A549 treated with Mapracorat at 1 μM for 4 hours (cell line): ENCODE measurements around the gene UPK1B. TPM values are rescaled to one million over a fixed set of nuclear protein-coding genes. Genes with fewer than 3 reads are reported as not detected.

Source experiments
- total RNA-seq: library from RNA; stranded (reverse); fragments of 200-300 nt; extraction: Qiagen RNA extraction; gene quantifications from 5 replicates; pipeline ENCODE4 v1.2.3, GENCODE V29; 2022

Gene UPK1B
- 10.7 to 14.6 TPM (median 12.3 TPM) in 5 replicates for total RNA-seq

GRCh38 chr3:119173325-119173724 lies at the start of gene UPK1B:
Gene UPK1B (plus strand): TSS chr3:119173598. CDS start chr3:119186742, 13,144 bp downstream.

GRCh38 chr3:119145500-119146167 lies 27.8 kb upstream of the UPK1B start, which contains the start of gene TEX55:
Gene TEX55 (plus strand): TSS chr3:119146165. CDS start chr3:119146190, 25 bp downstream.

GRCh38 chr3:119240591-119241434 lies 67.4 kb downstream of the UPK1B start, which contains the start of gene B4GALT4:
Gene B4GALT4 (minus strand): TSS chr3:119240878. CDS start chr3:119230099, 10,779 bp downstream.

Other genes with a start within 250 kb of the UPK1B start
- gene IGSF11, start 138.8 kb upstream of the UPK1B start, total RNA-seq = 2.7 to 4.7 TPM (median 4.3 TPM) in 5 replicates
- not detected in 5 replicates for gene TEX55, start 27.4 kb upstream of the UPK1B start, total RNA-seq
- 81.1 to 113 TPM (median 103 TPM) in 5 replicates for gene B4GALT4, start 67.3 kb downstream of the UPK1B start, total RNA-seq
- 0.74 to 1.5 TPM (median 1.00 TPM) in 5 replicates for gene ARHGAP31, start 120.8 kb downstream of the UPK1B start, total RNA-seq